K562 (cell line): ENCODE results near the gene SLC35A1. TPM values are rescaled to one million over a fixed set of nuclear protein-coding genes. Genes with fewer than 3 reads are reported as not detected.

Experiments
- BRF1 ChIP-seq: IDR thresholded peaks from 3 replicates; pipeline ENCODE4 v1.6.1; 2011; ENCODE audit warnings: borderline replicate concordance, mild to moderate bottlenecking; ENCODE audit not compliant: insufficient read length; ENCODE audit errors: extremely low read depth
- CBFA2T2 ChIP-seq: fragments of 450-650 bp; conservative IDR thresholded peaks from 2 replicates; pipeline ENCODE4 v1.6.1; 2017; ENCODE audit warnings: mild to moderate bottlenecking
- CBFA2T3 ChIP-seq: fragments of 450-650 bp; IDR thresholded peaks from 2 replicates; pipeline ENCODE4 v1.6.1; 2017
- EP400 ChIP-seq: fragments of 450-650 bp; IDR thresholded peaks from 2 replicates; pipeline ENCODE4 v1.6.1; 2017; ENCODE audit warnings: antibody characterized with exemption, mild to moderate bottlenecking, moderate library complexity
- FOSL1 ChIP-seq: fragments of 200-800 bp; sonication (Bioruptor generic); conservative IDR thresholded peaks from 2 replicates; pipeline ENCODE4 v1.6.1; 2016; ENCODE audit warnings: missing genetic modification characterization, missing compliant biosample characterization
- GATAD2B ChIP-seq: fragments of 450-650 bp; IDR thresholded peaks from 2 replicates; pipeline ENCODE4 v1.6.1; 2017; ENCODE audit warnings: mild to moderate bottlenecking, borderline replicate concordance
- HLTF ChIP-seq: fragments of 450-650 bp; IDR thresholded peaks from 2 replicates; pipeline ENCODE4 v1.6.1; 2016
- HNRNPLL ChIP-seq: fragments of 200-400 bp; formaldehyde crosslinking; IDR thresholded peaks from 2 replicates; pipeline ENCODE4 v1.6.1; 2017; ENCODE audit warnings: low read length, low read depth, mild to moderate bottlenecking; ENCODE audit not compliant: poor library complexity, severe bottlenecking
- ILK ChIP-seq: fragments of 450-650 bp; IDR thresholded peaks from 2 replicates; pipeline ENCODE4 v1.6.1; 2016; ENCODE audit warnings: missing genetic modification characterization, low read depth, mild to moderate bottlenecking, missing compliant biosample characterization, moderate library complexity, borderline replicate concordance
- KLF6 ChIP-seq: fragments of 250-450 bp; sonication (Bioruptor Pico); IDR thresholded peaks from 2 replicates; pipeline ENCODE4 v1.4.0; 2020; ENCODE audit warnings: mild to moderate bottlenecking, moderate library complexity, borderline replicate concordance
- MTA3 ChIP-seq: fragments of 450-650 bp; formaldehyde crosslinking; IDR thresholded peaks from 2 replicates; pipeline ENCODE4 v1.6.1; 2017; ENCODE audit warnings: mild to moderate bottlenecking, borderline replicate concordance
- NCOR1 ChIP-seq: fragments of 450-650 bp; IDR thresholded peaks from 2 replicates; pipeline ENCODE4 v1.6.1; 2016; ENCODE audit warnings: mild to moderate bottlenecking, moderate library complexity
- NONO ChIP-seq, 2 experiments: fragments of 200-400 bp in 1 of 2; fragments of 450-650 bp in 1 of 2; formaldehyde crosslinking in 1 of 2; IDR thresholded peaks; 2 replicates each; pipeline ENCODE4 v1.6.1; 2017; ENCODE audit warnings: low read depth in 2 of 2, mild to moderate bottlenecking in 2 of 2, moderate library complexity in 2 of 2, low read length in 1 of 2
- PHF21A ChIP-seq: fragments of 450-650 bp; IDR thresholded peaks from 2 replicates; pipeline ENCODE4 v1.6.1; 2017; ENCODE audit warnings: low read depth, borderline replicate concordance
- PPARD ChIP-seq: fragments of 250-450 bp; sonication (Bioruptor Pico); IDR thresholded peaks from 2 replicates; pipeline ENCODE4 v1.8.0; 2022; ENCODE audit warnings: inconsistent platforms, mild to moderate bottlenecking, moderate library complexity
- RB1 ChIP-seq: fragments of 450-650 bp; IDR thresholded peaks from 2 replicates; pipeline ENCODE4 v1.6.1; 2017; ENCODE audit warnings: low read depth, mild to moderate bottlenecking
- SPI1 ChIP-seq: IDR thresholded peaks from 2 replicates; pipeline ENCODE4 v1.6.1; 2011; ENCODE audit warnings: low read depth, low read length, control low read depth, borderline replicate concordance
- TAF7 ChIP-seq: fragments of 450-650 bp; IDR thresholded peaks from 2 replicates; pipeline ENCODE4 v1.6.1; 2016; ENCODE audit warnings: missing genetic modification characterization, missing compliant biosample characterization
- ZC3H11A ChIP-seq: IDR thresholded peaks from 2 replicates; pipeline ENCODE4 v1.6.1; 2012; ENCODE audit warnings: low read depth, low read length, improper control_type of control experiment
- ZNF12 ChIP-seq: sonication (generic); formaldehyde crosslinking; IDR thresholded peaks from 2 replicates; pipeline ENCODE4 v1.4.0; 2020; ENCODE audit warnings: mild to moderate bottlenecking, missing genetic modification reagents
- ZNF121 ChIP-seq: sonication (generic); formaldehyde crosslinking; conservative IDR thresholded peaks from 2 replicates; pipeline ENCODE4 v1.8.0; 2022; ENCODE audit warnings: missing genetic modification reagents
- ZNF133 ChIP-seq: fragments of 250-450 bp; sonication (Bioruptor Pico); IDR thresholded peaks from 2 replicates; pipeline ENCODE4 v1.4.0; 2020; ENCODE audit warnings: mild to moderate bottlenecking
- ZNF586 ChIP-seq: fragments of 450-650 bp; formaldehyde crosslinking; conservative IDR thresholded peaks from 2 replicates; pipeline ENCODE4 v1.4.0; 2020; ENCODE audit warnings: mild to moderate bottlenecking, moderate library complexity
- polyA plus RNA-seq, 8 experiments: library from polyadenylated mRNA; depleted of rRNA in 4 of 8; stranded (reverse) in 5 of 8; unstranded in 3 of 8; fragments of >200 nt; fragmentation: Nextera tagmentation in 2 of 8; fragmentation: Illumina TruSeq in 1 of 8; extraction: Ambion mirVana in 2 of 8; extraction: Trizol in 1 of 8; gene quantifications; 2 replicates each; pipeline versions ENCODE4 v1.2.1 to v1.2.3, GENCODE V29; 2011 to 2014; ENCODE audit warnings: inconsistent platforms in 1 of 8, missing spikeins in 1 of 8
- total RNA-seq, 7 experiments: library from RNA; depleted of rRNA in 6 of 7; stranded (reverse); fragments of >200 nt in 6 of 7; fragmentation: Illumina TruSeq in 2 of 7; extraction: Trizol in 2 of 7; gene quantifications; 2 replicates each; pipeline versions ENCODE4 v1.2.1 to v1.2.3, GENCODE V29; 2011 to 2021; ENCODE audit warnings: low replicate concordance in 1 of 7
- TF ChIP-seq, protein P1 (sequence below): fragments of 250-450 bp; sonication (Bioruptor Pico); IDR thresholded peaks from 2 replicates; pipeline ENCODE4 v1.4.0; 2020; ENCODE audit warnings: mild to moderate bottlenecking
- TF ChIP-seq, protein P2 (sequence below): fragments of 450-650 bp; IDR thresholded peaks from 2 replicates; pipeline ENCODE4 v1.6.1; 2018; ENCODE audit warnings: mild to moderate bottlenecking, low read depth; ENCODE audit not compliant: partially characterized antibody
- TF ChIP-seq, protein P3 (sequence below): sonication (generic); formaldehyde crosslinking; IDR thresholded peaks from 2 replicates; pipeline ENCODE4 v1.8.1; 2023; ENCODE audit warnings: mild to moderate bottlenecking, missing genetic modification reagents

SLC35A1 gene
- total and polyA plus RNA-seq, 9 of the 15 experiments (the other 6 are each of a cell fraction or from before 2014, with no cell fraction given): 7.5 to 37.1 (median 14.9) TPM

DNA sequence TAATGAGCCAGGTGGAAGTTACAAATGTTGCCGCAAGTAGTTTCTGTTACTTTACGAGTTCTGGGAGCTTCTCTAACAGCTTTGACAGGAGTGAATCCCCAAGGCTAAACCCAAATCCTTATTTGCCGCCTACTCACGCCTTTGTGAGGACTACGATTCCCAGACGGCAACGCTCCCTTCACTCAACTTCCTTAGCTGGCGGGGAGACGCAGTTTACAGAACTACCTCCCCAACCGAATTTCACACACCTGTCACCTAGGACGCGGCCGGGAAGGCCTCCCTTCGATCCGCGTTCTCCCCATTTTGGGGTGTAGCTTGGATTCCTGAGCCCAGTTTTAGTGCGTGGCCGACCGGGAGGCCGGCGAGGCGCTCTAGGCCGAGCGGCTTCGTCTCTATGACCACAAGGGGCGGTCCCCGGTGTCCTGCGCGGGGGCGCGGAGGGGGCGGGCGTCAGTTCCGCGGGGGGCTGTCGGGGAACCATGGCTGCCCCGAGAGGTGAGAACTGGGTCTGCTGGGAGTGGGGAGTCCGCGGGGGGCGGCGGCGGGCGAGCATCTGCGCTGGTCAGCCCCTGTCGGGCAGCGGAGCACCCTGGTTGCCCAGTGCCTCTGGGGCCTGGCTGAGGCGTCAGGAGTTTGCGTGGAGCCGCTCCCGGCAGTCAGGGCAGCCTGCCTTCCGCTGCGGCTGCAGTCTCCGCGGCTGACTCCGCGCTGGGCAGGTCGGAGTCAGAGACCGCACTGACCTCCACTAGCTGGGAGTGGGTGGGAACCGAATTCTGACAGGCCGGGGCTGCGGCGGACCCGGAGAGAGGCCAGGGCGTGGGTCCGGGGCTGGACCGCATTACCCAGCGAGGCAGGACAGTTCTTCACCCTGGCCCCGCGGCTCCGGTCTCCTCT is at the start of gene SLC35A1 (continued):
- TF ChIP-seq NONO (IDR thresholded peaks at IDR 0.05; ENCODE audit: low read depth in 2 of 2, low read length in 1 of 2) (peak in 1 of 2 experiments; percentile 82; a peak in 2 of 4 replicates), KLF6 (0 out of 2 replicates have a peak, but pooled peaks have one; percentile 31), PPARD (no peak), BRF1 (no peak), NCOR1 (no peak), ILK (no peak), TAF7 (tag) (0 out of 2 replicates have a peak, but pooled peaks have one; percentile 11), ZNF586 (CRISPR knock-in tag) (no peak), ZNF12 (no peak), EP400 (peak; percentile 86), RB1 (peak; percentile 80), ZNF121 (CRISPR knock-in tag) (no peak), MTA3 (0 out of 2 replicates have a peak, but pooled peaks have one; percentile 54), CBFA2T3 (no peak), FOSL1 (tag) (peak; percentile 54), ZNF133 (no peak), GATAD2B (no peak), CBFA2T2 (no peak), HLTF (no peak), HNRNPLL (peak; percentile 72), PHF21A (0 out of 2 replicates have a peak, but pooled peaks have one; percentile 47), SPI1 (peak; percentile 38; the same call in 1 of the 2 replicates), ZC3H11A (no peak)
- TF ChIP-seq, protein P1, sequence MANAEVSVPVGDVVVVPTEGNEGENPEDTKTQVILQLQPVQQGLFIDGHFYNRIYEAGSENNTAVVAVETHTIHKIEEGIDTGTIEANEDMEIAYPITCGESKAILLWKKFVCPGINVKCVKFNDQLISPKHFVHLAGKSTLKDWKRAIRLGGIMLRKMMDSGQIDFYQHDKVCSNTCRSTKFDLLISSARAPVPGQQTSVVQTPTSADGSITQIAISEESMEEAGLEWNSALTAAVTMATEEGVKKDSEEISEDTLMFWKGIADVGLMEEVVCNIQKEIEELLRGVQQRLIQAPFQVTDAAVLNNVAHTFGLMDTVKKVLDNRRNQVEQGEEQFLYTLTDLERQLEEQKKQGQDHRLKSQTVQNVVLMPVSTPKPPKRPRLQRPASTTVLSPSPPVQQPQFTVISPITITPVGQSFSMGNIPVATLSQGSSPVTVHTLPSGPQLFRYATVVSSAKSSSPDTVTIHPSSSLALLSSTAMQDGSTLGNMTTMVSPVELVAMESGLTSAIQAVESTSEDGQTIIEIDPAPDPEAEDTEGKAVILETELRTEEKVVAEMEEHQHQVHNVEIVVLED (CRISPR knock-in tag): peak; percentile 56; the same call in 1 of the 2 replicates
- TF ChIP-seq, protein P2, sequence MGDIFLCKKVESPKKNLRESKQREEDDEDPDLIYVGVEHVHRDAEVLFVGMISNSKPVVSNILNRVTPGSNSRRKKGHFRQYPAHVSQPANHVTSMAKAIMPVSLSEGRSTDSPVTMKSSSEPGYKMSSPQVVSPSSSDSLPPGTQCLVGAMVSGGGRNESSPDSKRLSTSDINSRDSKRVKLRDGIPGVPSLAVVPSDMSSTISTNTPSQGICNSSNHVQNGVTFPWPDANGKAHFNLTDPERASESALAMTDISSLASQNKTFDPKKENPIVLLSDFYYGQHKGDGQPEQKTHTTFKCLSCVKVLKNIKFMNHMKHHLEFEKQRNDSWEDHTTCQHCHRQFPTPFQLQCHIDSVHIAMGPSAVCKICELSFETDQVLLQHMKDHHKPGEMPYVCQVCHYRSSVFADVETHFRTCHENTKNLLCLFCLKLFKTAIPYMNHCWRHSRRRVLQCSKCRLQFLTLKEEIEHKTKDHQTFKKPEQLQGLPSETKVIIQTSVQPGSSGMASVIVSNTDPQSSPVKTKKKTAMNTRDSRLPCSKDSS: no peak
- TF ChIP-seq, protein P3, sequence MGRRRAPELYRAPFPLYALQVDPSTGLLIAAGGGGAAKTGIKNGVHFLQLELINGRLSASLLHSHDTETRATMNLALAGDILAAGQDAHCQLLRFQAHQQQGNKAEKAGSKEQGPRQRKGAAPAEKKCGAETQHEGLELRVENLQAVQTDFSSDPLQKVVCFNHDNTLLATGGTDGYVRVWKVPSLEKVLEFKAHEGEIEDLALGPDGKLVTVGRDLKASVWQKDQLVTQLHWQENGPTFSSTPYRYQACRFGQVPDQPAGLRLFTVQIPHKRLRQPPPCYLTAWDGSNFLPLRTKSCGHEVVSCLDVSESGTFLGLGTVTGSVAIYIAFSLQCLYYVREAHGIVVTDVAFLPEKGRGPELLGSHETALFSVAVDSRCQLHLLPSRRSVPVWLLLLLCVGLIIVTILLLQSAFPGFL (CRISPR knock-in tag): no peak
